Measurements from ENCODE around the gene RHOD. TPM values are rescaled to one million over a fixed set of nuclear protein-coding genes. Genes with fewer than 3 reads are reported as not detected.

RHOD gene
- total and polyA plus RNA-seq, 9 of the 15 experiments (the other 6 are each of a cell fraction or from before 2014, with no cell fraction given): not detected

DNA sequence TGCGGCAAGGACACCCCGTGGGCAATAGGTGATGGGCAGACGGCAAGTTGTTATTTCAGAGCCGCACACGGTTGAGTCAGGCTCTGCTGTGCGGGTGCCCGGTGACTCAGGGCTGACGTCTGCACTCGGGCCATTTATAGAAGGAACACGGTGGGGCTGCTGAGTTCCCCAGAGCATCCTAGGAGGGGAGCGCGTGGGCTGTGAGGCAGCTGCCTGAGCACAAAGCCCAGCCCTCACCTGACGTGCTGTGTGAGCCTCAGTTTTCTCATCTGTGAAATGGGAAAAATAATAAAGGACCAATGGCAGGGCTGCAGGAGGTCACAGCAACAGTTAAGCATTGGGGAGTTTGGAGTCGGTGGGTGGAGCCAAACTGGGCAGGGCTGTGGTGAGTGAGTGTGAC lies 11.3 kb upstream of the RHOD start:
- in situ Hi-C loops (cut with MboI): no loop called here
- peak; percentile 50 for ATAC-seq
- no peak for TF ChIP-seq FOXJ2 (tag; IDR thresholded peaks at IDR 0.05)
- TF ChIP-seq, protein P1, sequence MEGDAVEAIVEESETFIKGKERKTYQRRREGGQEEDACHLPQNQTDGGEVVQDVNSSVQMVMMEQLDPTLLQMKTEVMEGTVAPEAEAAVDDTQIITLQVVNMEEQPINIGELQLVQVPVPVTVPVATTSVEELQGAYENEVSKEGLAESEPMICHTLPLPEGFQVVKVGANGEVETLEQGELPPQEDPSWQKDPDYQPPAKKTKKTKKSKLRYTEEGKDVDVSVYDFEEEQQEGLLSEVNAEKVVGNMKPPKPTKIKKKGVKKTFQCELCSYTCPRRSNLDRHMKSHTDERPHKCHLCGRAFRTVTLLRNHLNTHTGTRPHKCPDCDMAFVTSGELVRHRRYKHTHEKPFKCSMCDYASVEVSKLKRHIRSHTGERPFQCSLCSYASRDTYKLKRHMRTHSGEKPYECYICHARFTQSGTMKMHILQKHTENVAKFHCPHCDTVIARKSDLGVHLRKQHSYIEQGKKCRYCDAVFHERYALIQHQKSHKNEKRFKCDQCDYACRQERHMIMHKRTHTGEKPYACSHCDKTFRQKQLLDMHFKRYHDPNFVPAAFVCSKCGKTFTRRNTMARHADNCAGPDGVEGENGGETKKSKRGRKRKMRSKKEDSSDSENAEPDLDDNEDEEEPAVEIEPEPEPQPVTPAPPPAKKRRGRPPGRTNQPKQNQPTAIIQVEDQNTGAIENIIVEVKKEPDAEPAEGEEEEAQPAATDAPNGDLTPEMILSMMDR (IDR thresholded peaks at IDR 0.05 in 2 of 3, conservative IDR thresholded peaks at IDR 0.05 in 1 of 3; ENCODE audit: insufficient read depth in 2 of 3, low read depth in 1 of 3, low read length in 3 of 3): peak in 1 of 3 experiments; percentile 8; a peak in 1 of 6 replicates
- TF ChIP-seq ZNF316 (IDR thresholded peaks at IDR 0.05): no peak
- TF ChIP-seq ZNF780A (CRISPR knock-in tag; IDR thresholded peaks at IDR 0.05): no peak
- peak; percentile 78 for TF ChIP-seq CBX1 (IDR thresholded peaks at IDR 0.05; ENCODE audit: low read depth)
- peak; percentile 70 for TF ChIP-seq RBM25 (IDR thresholded peaks at IDR 0.05; ENCODE audit: low read depth, low read length, severe bottlenecking)
- TF ChIP-seq FOSL1 (tag; conservative IDR thresholded peaks at IDR 0.05): peak; percentile 72
- TF ChIP-seq, protein P2, sequence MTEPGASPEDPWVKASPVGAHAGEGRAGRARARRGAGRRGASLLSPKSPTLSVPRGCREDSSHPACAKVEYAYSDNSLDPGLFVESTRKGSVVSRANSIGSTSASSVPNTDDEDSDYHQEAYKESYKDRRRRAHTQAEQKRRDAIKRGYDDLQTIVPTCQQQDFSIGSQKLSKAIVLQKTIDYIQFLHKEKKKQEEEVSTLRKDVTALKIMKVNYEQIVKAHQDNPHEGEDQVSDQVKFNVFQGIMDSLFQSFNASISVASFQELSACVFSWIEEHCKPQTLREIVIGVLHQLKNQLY (CRISPR knock-in tag; conservative IDR thresholded peaks at IDR 0.05): no peak
- TF ChIP-seq, protein P3, sequence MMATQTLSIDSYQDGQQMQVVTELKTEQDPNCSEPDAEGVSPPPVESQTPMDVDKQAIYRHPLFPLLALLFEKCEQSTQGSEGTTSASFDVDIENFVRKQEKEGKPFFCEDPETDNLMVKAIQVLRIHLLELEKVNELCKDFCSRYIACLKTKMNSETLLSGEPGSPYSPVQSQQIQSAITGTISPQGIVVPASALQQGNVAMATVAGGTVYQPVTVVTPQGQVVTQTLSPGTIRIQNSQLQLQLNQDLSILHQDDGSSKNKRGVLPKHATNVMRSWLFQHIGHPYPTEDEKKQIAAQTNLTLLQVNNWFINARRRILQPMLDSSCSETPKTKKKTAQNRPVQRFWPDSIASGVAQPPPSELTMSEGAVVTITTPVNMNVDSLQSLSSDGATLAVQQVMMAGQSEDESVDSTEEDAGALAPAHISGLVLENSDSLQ (IDR thresholded peaks at IDR 0.05): no peak
- no peak for TF ChIP-seq ZFP1 (CRISPR knock-in tag; IDR thresholded peaks at IDR 0.05)
- peak; percentile 59 for TF ChIP-seq EGR1 (conservative IDR thresholded peaks at IDR 0.05)
- TF ChIP-seq PATZ1 (CRISPR knock-in tag; IDR thresholded peaks at IDR 0.05; ENCODE audit: borderline replicate concordance): no peak
- TF ChIP-seq ZFP36 (IDR thresholded peaks at IDR 0.05; ENCODE audit: low read depth, low read length, partially characterized antibody): peak; percentile 25
- TF ChIP-seq TCF15 (CRISPR knock-in tag; IDR thresholded peaks at IDR 0.05): no peak
- TF ChIP-seq SIN3A (IDR thresholded peaks at IDR 0.05; ENCODE audit: borderline replicate concordance in 2 of 2, control insufficient read depth in 1 of 2, low read depth in 2 of 2, low read length in 2 of 2): no peak
- TF ChIP-seq PTRF (tag; IDR thresholded peaks at IDR 0.05): no peak
- TF ChIP-seq ESRRA (IDR thresholded peaks at IDR 0.05; ENCODE audit: borderline replicate concordance, low read depth): peak; percentile 12; the same call in 1 of the 2 replicates

More for the DNA sequence above, 11.3 kb upstream of the RHOD start:
- intact Hi-C loops (cut with micrococcal nuclease): no loop called here
- Histone ChIP-seq H2AFZ (ENCODE audit: low read depth, low read length) (no peak overlapping the region), H3K36me3 (ENCODE audit: control insufficient read depth, insufficient read depth, low read length) (no peaks in the 10 kb centered on the region), H3K4me1 (replicated peaks in 1 of 2; ENCODE audit: control insufficient read depth in 2 of 2, insufficient read depth in 2 of 2, low read length in 2 of 2) (peaks cover 0 to 25% of the 10 kb centered on the region in 2 experiments; a peak in 2 of 5 replicates), H3K4me3 (no peak overlapping the region), H4K20me1 (replicated peaks; ENCODE audit: control insufficient read depth, insufficient read depth, low read length) (no peaks in the 10 kb centered on the region), H3K9ac (ENCODE audit: insufficient read depth in 1 of 2, low read depth in 2 of 2, low read length in 2 of 2) (no peak overlapping the region), H3K4me2 (ENCODE audit: insufficient read depth, low read length) (no peak overlapping the region), H3K9me1 (ENCODE audit: control insufficient read depth, insufficient read depth, low read length) (no peaks in the 10 kb centered on the region), H3K27ac (ENCODE audit: extremely low read depth, low read depth, low read length) (no peak overlapping the region), H3K27me3 (ENCODE audit: control insufficient read depth in 2 of 2, insufficient read depth in 2 of 2, low read length in 2 of 2) (peaks cover 12 to 42% of the 10 kb centered on the region in 2 experiments; a peak in 4 of 5 replicates), H3K79me2 (ENCODE audit: control insufficient read depth, insufficient read depth, low read length) (no peaks in the 10 kb centered on the region), H3K9me3 (replicated peaks; ENCODE audit: control insufficient read depth, insufficient read depth, low read depth, low read length) (no peaks in the 10 kb centered on the region)
- peak in 1 of 4 experiments; percentile 51 for DNase-seq (ENCODE audit: extremely low read depth in 1 of 4, low spot score in 3 of 4)
- 2% methylated on average over 14 of the region's 14 CpGs for WGBS (ENCODE audit: insufficient coverage, low coverage, missing lambda C conversion rate)
- FAIRE-seq: no peak
- ChIA-PET POLR2A (interaction anchor here (0.6 kb wide), 1 partner anchor 175 kb away, joined by 3 read pairs; no protein-coding TSS in a partner anchor), CTCF (ENCODE audit: low intra/inter-chr PET ratio) (interaction anchor here (0.7 kb wide), 1 partner anchor 348 kb away, joined by 3 read pairs; no protein-coding TSS in a partner anchor)
- BruUV-seq (replicated peaks): no TSS peak

All from K562 (cell line).